Mesenchymal stem cell (in vitro differentiated cells and primary cell): ENCODE results near the gene SOX6.

Experiments used
- DNase-seq: peaks from one replicate; pipeline ENCODE4 v3.0.0-alpha.2; 2013
- H2AFZ ChIP-seq: one replicate; pipeline ENCODE4 v1.6.1; 2013; ENCODE audit warnings: low read depth, mild to moderate bottlenecking, control low read depth, inconsistent platforms, low read length, moderate library complexity
- H2AK5ac ChIP-seq: 2 replicates; pipeline ENCODE4 v1.6.1; 2013; ENCODE audit warnings: low read length, moderate library complexity, mild to moderate bottlenecking, inconsistent platforms; ENCODE audit not compliant: severe bottlenecking
- H2BK120ac ChIP-seq: one replicate; pipeline ENCODE4 v1.6.1; 2013; ENCODE audit warnings: low read depth, mild to moderate bottlenecking, inconsistent platforms, low read length, moderate library complexity
- H2BK12ac ChIP-seq, 2 experiments: one replicate each; pipeline ENCODE4 v1.6.1; 2013; ENCODE audit warnings: inconsistent platforms in 2 of 2, low read length in 2 of 2, mild to moderate bottlenecking in 2 of 2, moderate library complexity in 2 of 2, control low read depth in 1 of 2
- H2BK15ac ChIP-seq: one replicate; pipeline ENCODE4 v1.6.1; 2013; ENCODE audit warnings: mild to moderate bottlenecking, low read depth, inconsistent platforms; ENCODE audit not compliant: poor library complexity, severe bottlenecking
- H2BK5ac ChIP-seq: 2 replicates; pipeline ENCODE4 v1.6.1; 2013; ENCODE audit warnings: low read depth, mild to moderate bottlenecking, low read length, control low read depth, inconsistent platforms; ENCODE audit not compliant: poor library complexity, severe bottlenecking
- H3K14ac ChIP-seq, 2 experiments: one replicate each; pipeline ENCODE4 v1.6.1; 2013; ENCODE audit warnings: inconsistent platforms in 2 of 2, low read length in 2 of 2, control low read depth in 1 of 2, mild to moderate bottlenecking in 1 of 2, moderate library complexity in 1 of 2
- H3K18ac ChIP-seq, 2 experiments: one replicate each; pipeline ENCODE4 v1.6.1; 2013; ENCODE audit warnings: inconsistent platforms in 2 of 2, low read length in 2 of 2, control low read depth in 1 of 2, low read depth in 1 of 2, mild to moderate bottlenecking in 1 of 2
- H3K23ac ChIP-seq, 2 experiments: one replicate each; pipeline ENCODE4 v1.6.1; 2013; ENCODE audit warnings: inconsistent platforms in 2 of 2, low read length in 2 of 2, mild to moderate bottlenecking in 2 of 2, moderate library complexity in 2 of 2, control low read depth in 1 of 2
- H3K27ac ChIP-seq: 2 replicates; pipeline ENCODE4 v1.5.1; 2013; ENCODE audit warnings: mild to moderate bottlenecking, moderate library complexity, low read length, control low read depth, inconsistent platforms; ENCODE audit not compliant: poor library complexity, severe bottlenecking
- H3K27me3 ChIP-seq, 2 experiments: 2 replicates each; pipeline versions ENCODE4 v1.6.1 to v1.7.0; 2013; ENCODE audit warnings: low read length in 2 of 2, mild to moderate bottlenecking in 2 of 2, moderate library complexity in 2 of 2, control low read depth in 1 of 2, inconsistent platforms in 1 of 2; ENCODE audit not compliant: control insufficient read depth in 1 of 2, insufficient read depth in 1 of 2
- H3K36me3 ChIP-seq, 2 experiments: 2 replicates each; pipeline versions ENCODE4 v1.6.1 to v1.7.0; 2013; ENCODE audit warnings: low read length in 2 of 2, control low read depth in 1 of 2, inconsistent platforms in 1 of 2, low read depth in 1 of 2, mild to moderate bottlenecking in 1 of 2; ENCODE audit not compliant: insufficient read depth in 2 of 2, control insufficient read depth in 1 of 2
- H3K4ac ChIP-seq, 2 experiments: one replicate each; pipeline ENCODE4 v1.6.1; 2013; ENCODE audit warnings: inconsistent platforms in 2 of 2, low read length in 2 of 2, mild to moderate bottlenecking in 2 of 2, moderate library complexity in 2 of 2, control low read depth in 1 of 2, low read depth in 1 of 2
- H3K4me1 ChIP-seq: 2 replicates; pipeline ENCODE4 v1.6.1; 2013; ENCODE audit warnings: low read depth, low read length, control low read depth; ENCODE audit not compliant: control insufficient read depth, insufficient read depth
- H3K4me2 ChIP-seq: 2 replicates; pipeline ENCODE4 v1.6.1; 2013; ENCODE audit warnings: low read length, mild to moderate bottlenecking, inconsistent platforms; ENCODE audit not compliant: poor library complexity, severe bottlenecking
- H3K4me3 ChIP-seq, 2 experiments: 2 replicates each; pipeline versions ENCODE4 v1.5.1 to v1.7.0; 2013; ENCODE audit warnings: low read length in 2 of 2, mild to moderate bottlenecking in 2 of 2, control low read depth in 1 of 2, low read depth in 1 of 2; ENCODE audit not compliant: insufficient read depth in 1 of 2
- H3K79me1 ChIP-seq: replicated peaks from 2 replicates; pipeline ENCODE4 v1.6.1; 2013; ENCODE audit warnings: mild to moderate bottlenecking, control low read depth, low read length, inconsistent platforms; ENCODE audit not compliant: poor library complexity, severe bottlenecking
- H3K9ac ChIP-seq: 2 replicates; pipeline ENCODE4 v1.7.0; 2013; ENCODE audit warnings: mild to moderate bottlenecking, low read length, moderate library complexity
- H3K9me3 ChIP-seq: 2 replicates; pipeline ENCODE4 v1.7.0; 2013; ENCODE audit warnings: mild to moderate bottlenecking, low read length; ENCODE audit not compliant: control insufficient read depth
- H4K8ac ChIP-seq: one replicate; pipeline ENCODE4 v1.6.1; 2013; ENCODE audit warnings: inconsistent platforms, mild to moderate bottlenecking, low read length, moderate library complexity
- H4K91ac ChIP-seq: one replicate; pipeline ENCODE4 v1.6.1; 2013; ENCODE audit warnings: mild to moderate bottlenecking, low read length, inconsistent platforms
- WGBS: methylation state at CpG from one replicate; pipeline ENCODE4 v1.1.7; 2013; ENCODE audit warnings: mixed read lengths; 5-methylcytosine and 5-hydroxymethylcytosine counted together

SOX6 gene

GRCh38 chr11:16124390-16124789 lies 232.0 kb downstream of the SOX6 start:
- Histone ChIP-seq H2BK15ac (no peak overlapping the region), H2BK120ac (no peak overlapping the region), H3K9me3 (no peaks in the 10 kb centered on the region), H2AFZ (no peak overlapping the region), H2BK12ac (no peak overlapping the region), H3K4me3 (no peak overlapping the region), H3K23ac (no peak overlapping the region), H3K4ac (no peak overlapping the region), H2BK5ac (no peak overlapping the region), H3K18ac (no peak overlapping the region), H3K4me2 (no peak overlapping the region), H3K79me1 (no peaks in the 10 kb centered on the region), H2AK5ac (no peak overlapping the region), H4K91ac (no peak overlapping the region), H3K27ac (no peak overlapping the region), H4K8ac (no peak overlapping the region), H3K27me3 (no peaks in the 10 kb centered on the region), H3K14ac (no peak overlapping the region), H3K36me3 (no peaks in the 10 kb centered on the region), H3K4me1 (no peaks in the 10 kb centered on the region), H3K9ac (no peak overlapping the region)
- DNase-seq: no peak
- 79% methylated on average over 3 of the region's 3 CpGs for WGBS

DNA sequence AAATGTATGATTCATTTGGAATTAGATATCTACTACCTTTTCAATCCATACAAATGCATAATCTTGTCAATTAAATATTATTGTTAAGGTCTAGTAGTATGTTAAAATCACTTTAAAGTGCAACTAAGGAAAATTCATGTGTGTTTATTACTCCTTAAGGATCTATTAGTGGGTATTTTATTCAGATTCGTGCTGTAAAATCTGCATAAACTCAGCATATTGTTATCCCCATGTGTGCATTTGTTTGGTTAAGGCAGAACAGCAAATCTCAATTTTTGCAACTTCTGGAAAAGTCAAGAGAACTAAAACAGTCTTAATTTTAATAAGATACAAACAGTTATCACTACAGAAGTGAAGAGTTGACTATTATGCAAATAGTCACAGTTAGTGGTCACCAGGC lies 234.5 kb downstream of the SOX6 start:
- Histone ChIP-seq H2BK5ac (no peak overlapping the region), H3K14ac (no peak overlapping the region), H3K79me1 (no peaks in the 10 kb centered on the region), H2AK5ac (no peak overlapping the region), H3K4ac (no peak overlapping the region), H3K4me2 (no peak overlapping the region), H3K9ac (no peak overlapping the region), H2BK120ac (no peak overlapping the region), H3K27me3 (no peaks in the 10 kb centered on the region), H4K91ac (no peak overlapping the region), H3K9me3 (no peaks in the 10 kb centered on the region), H4K8ac (no peak overlapping the region), H3K4me1 (no peaks in the 10 kb centered on the region), H3K18ac (no peak overlapping the region), H2AFZ (no peak overlapping the region), H3K36me3 (peaks cover 0 to 1% of the 10 kb centered on the region in 2 experiments), H2BK15ac (no peak overlapping the region), H3K4me3 (no peak overlapping the region), H3K23ac (no peak overlapping the region), H3K27ac (no peak overlapping the region), H2BK12ac (no peak overlapping the region)
- no peak for DNase-seq
- WGBS: 80% methylated on average over 1 of the region's 1 CpG

DNA sequence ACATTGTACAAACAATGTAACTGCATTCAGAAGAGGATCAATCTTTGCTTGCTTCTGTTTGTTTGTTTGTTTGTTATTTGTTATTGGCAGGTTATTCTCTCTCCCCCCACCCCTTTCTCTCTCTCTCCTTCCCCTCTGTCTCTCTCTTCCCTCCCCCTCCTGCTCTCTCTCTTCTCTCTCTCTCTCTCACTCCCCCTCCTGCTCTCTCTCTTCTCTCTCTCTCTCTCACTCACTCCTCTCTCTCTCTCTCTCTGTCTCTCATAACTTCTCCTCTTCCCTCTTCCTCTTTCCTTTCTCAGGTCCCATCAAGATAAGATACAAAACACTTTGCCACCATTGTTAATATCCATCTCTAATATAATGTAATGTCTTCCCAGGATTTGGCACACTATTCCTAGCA lies 236.3 kb downstream of the SOX6 start:
- no peak overlapping the region for H2BK15ac ChIP-seq
- H3K27me3 ChIP-seq: no peaks in the 10 kb centered on the region
- H4K8ac ChIP-seq: no peak overlapping the region
- no peak overlapping the region for H3K14ac ChIP-seq
- H2BK5ac ChIP-seq: no peak overlapping the region
- no peak overlapping the region for H3K18ac ChIP-seq
- H3K36me3 ChIP-seq: peaks cover 0 to 5% of the 10 kb centered on the region in 2 experiments
- no peak overlapping the region for H3K4me3 ChIP-seq
- no peak overlapping the region for H3K9ac ChIP-seq
- H3K9me3 ChIP-seq: no peaks in the 10 kb centered on the region
- H3K4me2 ChIP-seq: no peak overlapping the region
- H3K79me1 ChIP-seq: no peaks in the 10 kb centered on the region
- no peak overlapping the region for H3K23ac ChIP-seq
- no peak overlapping the region for H3K27ac ChIP-seq
- H4K91ac ChIP-seq: no peak overlapping the region
- H2BK120ac ChIP-seq: no peak overlapping the region
- H2BK12ac ChIP-seq: no peak overlapping the region
- H2AFZ ChIP-seq: no peak overlapping the region
- no peaks in the 10 kb centered on the region for H3K4me1 ChIP-seq
- H2AK5ac ChIP-seq: no peak overlapping the region
- H3K4ac ChIP-seq: no peak overlapping the region
- DNase-seq: no peak

- DNase-seq: no peak
- H2BK120ac ChIP-seq: no peak overlapping the region
- no peak overlapping the region for H3K23ac ChIP-seq
- no peaks in the 10 kb centered on the region for H3K4me1 ChIP-seq
- no peak overlapping the region for H3K18ac ChIP-seq
- H4K91ac ChIP-seq: no peak overlapping the region
- no peak overlapping the region for H3K9ac ChIP-seq
- peaks cover 0 to 5% of the 10 kb centered on the region in 2 experiments for H3K36me3 ChIP-seq
- H3K27me3 ChIP-seq: no peaks in the 10 kb centered on the region
- no peak overlapping the region for H4K8ac ChIP-seq
- 90% methylated on average over 2 of the region's 4 CpGs for whole genome bisulfite sequencing
- H2BK5ac ChIP-seq: no peak overlapping the region
- H2AFZ ChIP-seq: no peak overlapping the region
- H3K9me3 ChIP-seq: no peaks in the 10 kb centered on the region
- H3K14ac ChIP-seq: no peak overlapping the region
- H2BK15ac ChIP-seq: no peak overlapping the region
- H2AK5ac ChIP-seq: no peak overlapping the region
- no peak overlapping the region for H3K4me2 ChIP-seq
- H3K79me1 ChIP-seq: no peaks in the 10 kb centered on the region
- no peak overlapping the region for H3K4ac ChIP-seq
- no peak overlapping the region for H3K27ac ChIP-seq
- H3K4me3 ChIP-seq: no peak overlapping the region
- no peak overlapping the region for H2BK12ac ChIP-seq
Observed at GRCh38 chr11:16117989-16118756, 238.2 kb downstream of the SOX6 start.
